Neural cell (in vitro differentiated cells): ENCODE data around the gene PDCD1LG2. TPM values are rescaled to one million over a fixed set of nuclear protein-coding genes. Genes with fewer than 3 reads are reported as not detected.

Experiments used
- H2AFZ ChIP-seq: fragments of 200-600, 300-800 bp; sonication (generic), shearing (Covaris generic); 2 replicates; pipeline ENCODE4 v1.6.0; 2014; ENCODE audit warnings: low read depth, mild to moderate bottlenecking, antibody characterized with exemption, low read length, moderate library complexity
- H3F3A ChIP-seq: fragments of 200-600 bp; shearing (Covaris generic); 2 replicates; pipeline ENCODE4 v1.6.1; 2016; ENCODE audit warnings: mild to moderate bottlenecking, moderate library complexity, mixed read lengths, antibody characterized with exemption, low read length; ENCODE audit not compliant: insufficient read depth, poor library complexity, severe bottlenecking
- H3K27ac ChIP-seq: fragments of 200-600, 300-800 bp; sonication (generic), shearing (Covaris generic); 2 replicates; pipeline ENCODE4 v1.5.1; 2014; ENCODE audit warnings: mild to moderate bottlenecking, low read length, moderate library complexity
- H3K27me3 ChIP-seq: fragments of 300-800, 200-600 bp; sonication (generic), shearing (Covaris generic); 2 replicates; pipeline ENCODE4 v1.6.0; 2014; ENCODE audit warnings: mild to moderate bottlenecking, low read depth, low read length, moderate library complexity; ENCODE audit not compliant: insufficient read depth
- H3K36me3 ChIP-seq: fragments of 300-800, 200-600 bp; sonication (generic), shearing (Covaris generic); 2 replicates; pipeline ENCODE4 v1.5.1; 2014; ENCODE audit warnings: mild to moderate bottlenecking, antibody characterized with exemption, low read length, moderate library complexity; ENCODE audit not compliant: insufficient read depth
- H3K4me2 ChIP-seq: fragments of 300-800, 200-600 bp; sonication (generic), shearing (Covaris generic); 2 replicates; pipeline ENCODE4 v1.6.0; 2014; ENCODE audit warnings: mild to moderate bottlenecking, low read length
- H3K4me3 ChIP-seq: fragments of 300-800, 200-600 bp; sonication (generic), shearing (Covaris generic); 2 replicates; pipeline ENCODE4 v1.5.1; 2014; ENCODE audit warnings: mild to moderate bottlenecking, low read length, moderate library complexity
- H3K79me2 ChIP-seq: fragments of 200-600 bp; shearing (Covaris generic); replicated peaks from 2 replicates; pipeline ENCODE4 v1.6.0; 2014; ENCODE audit warnings: mild to moderate bottlenecking, low read length, moderate library complexity; ENCODE audit not compliant: insufficient read depth
- H3K9ac ChIP-seq: fragments of 300-800, 200-600 bp; sonication (generic), shearing (Covaris generic); 2 replicates; pipeline ENCODE4 v1.6.1; 2016; ENCODE audit warnings: mild to moderate bottlenecking, low read length, mixed read lengths
- H3K9me2 ChIP-seq: fragments of 200-600 bp; shearing (Covaris generic); 2 replicates; pipeline ENCODE4 v1.6.1; 2016; ENCODE audit warnings: mild to moderate bottlenecking, low read length, mixed read lengths; ENCODE audit not compliant: insufficient read depth
- H3K9me3 ChIP-seq: fragments of 200-600, 300-800 bp; sonication (generic), shearing (Covaris generic); 2 replicates; pipeline ENCODE4 v1.6.1; 2016; ENCODE audit warnings: mild to moderate bottlenecking, mixed run types, low read length, moderate library complexity, mixed read lengths
- H4K20me1 ChIP-seq: fragments of 200-600 bp; shearing (Covaris generic); 2 replicates; pipeline ENCODE4 v1.6.1; 2016; ENCODE audit warnings: mild to moderate bottlenecking, mixed run types; ENCODE audit not compliant: insufficient read depth
- CTCF ChIP-seq: fragments of 450-650 bp; IDR thresholded peaks from 2 replicates; pipeline ENCODE4 v1.5.1; 2014; ENCODE audit warnings: antibody characterized with exemption, mild to moderate bottlenecking, moderate library complexity; ENCODE audit not compliant: poor library complexity, severe bottlenecking
- EP300 ChIP-seq: fragments of 450-650 bp; conservative IDR thresholded peaks from 2 replicates; pipeline ENCODE4 v1.6.1; 2014; ENCODE audit warnings: antibody characterized with exemption, mild to moderate bottlenecking, moderate library complexity; ENCODE audit not compliant: poor library complexity, severe bottlenecking
- EZH2 ChIP-seq: fragments of 200-600, 300-800 bp; shearing (Covaris generic), sonication (generic); IDR thresholded peaks from 2 replicates; pipeline ENCODE4 v1.6.1; 2014; ENCODE audit warnings: antibody characterized with exemption, low read length, borderline replicate concordance, mild to moderate bottlenecking; ENCODE audit not compliant: insufficient read depth, poor library complexity, severe bottlenecking
- MXI1 ChIP-seq: fragments of 450-650 bp; conservative IDR thresholded peaks from 2 replicates; pipeline ENCODE4 v1.6.1; 2014; ENCODE audit warnings: antibody characterized with exemption, mild to moderate bottlenecking; ENCODE audit not compliant: poor library complexity, severe bottlenecking
- POLR2AphosphoS5 ChIP-seq: IDR thresholded peaks from 2 replicates; pipeline ENCODE4 v1.6.1; 2012
- RAD21 ChIP-seq: fragments of 450-650 bp; conservative IDR thresholded peaks from 2 replicates; pipeline ENCODE4 v1.6.1; 2014; ENCODE audit warnings: antibody characterized with exemption, mild to moderate bottlenecking, moderate library complexity
- REST ChIP-seq: IDR thresholded peaks from 2 replicates; pipeline ENCODE4 v1.6.1; 2012; ENCODE audit warnings: borderline replicate concordance
- SMC3 ChIP-seq: fragments of 450-650 bp; conservative IDR thresholded peaks from 2 replicates; pipeline ENCODE4 v1.6.1; 2014; ENCODE audit warnings: antibody characterized with exemption, mild to moderate bottlenecking, moderate library complexity; ENCODE audit not compliant: poor library complexity
- TAF1 ChIP-seq: IDR thresholded peaks from 2 replicates; pipeline ENCODE4 v1.6.1; 2012; ENCODE audit warnings: low read depth
- polyA plus RNA-seq: library from polyadenylated mRNA; depleted of rRNA; stranded (reverse); fragments of >200 nt; gene quantifications from 2 replicates; pipeline ENCODE4 v1.2.3, GENCODE V29; 2014

Gene PDCD1LG2
- polyA plus RNA-seq, 1 donor from 2014 or later, result not detected

GRCh38 chr9:5566054-5566618 lies 55.8 kb downstream of the PDCD1LG2 start:
- H3K27ac ChIP-seq, result no peak overlapping the region
- no peaks in the 10 kb centered on the region for H3K36me3 ChIP-seq
- no peak overlapping the region for H3K9ac ChIP-seq
- TF ChIP-seq CTCF, result no peak
- no peak for TF ChIP-seq EZH2
- no peak for TF ChIP-seq MXI1
- no peak for TF ChIP-seq TAF1
- no peak for TF ChIP-seq EP300
- no peak for TF ChIP-seq RAD21
- TF ChIP-seq SMC3, result no peak
- TF ChIP-seq REST, result no peak
- no peak for TF ChIP-seq POLR2AphosphoS5
- no peaks in the 10 kb centered on the region for H3K79me2 ChIP-seq
- no peaks in the 10 kb centered on the region for H3F3A ChIP-seq
- H4K20me1 ChIP-seq, result no peaks in the 10 kb centered on the region
- H3K27me3 ChIP-seq, result no peaks in the 10 kb centered on the region
- H3K4me2 ChIP-seq, result no peak overlapping the region
- H3K4me3 ChIP-seq, result no peak overlapping the region
- H3K9me2 ChIP-seq, result no peaks in the 10 kb centered on the region
- H2AFZ ChIP-seq, result no peak overlapping the region
- H3K9me3 ChIP-seq, result no peaks in the 10 kb centered on the region

GRCh38 chr9:5568868-5569267 lies 58.5 kb downstream of the PDCD1LG2 start:
- Histone ChIP-seq H3K4me2 (no peak overlapping the region), H3K4me3 (no peak overlapping the region), H3K9me3 (no peaks in the 10 kb centered on the region), H4K20me1 (no peaks in the 10 kb centered on the region), H3K27ac (no peak overlapping the region), H3K27me3 (no peaks in the 10 kb centered on the region), H3K9me2 (no peaks in the 10 kb centered on the region), H3K36me3 (no peaks in the 10 kb centered on the region), H3F3A (no peaks in the 10 kb centered on the region), H3K9ac (no peak overlapping the region), H3K79me2 (no peaks in the 10 kb centered on the region), H2AFZ (no peak overlapping the region)
- TF ChIP-seq RAD21 (no peak), REST (no peak), POLR2AphosphoS5 (no peak), TAF1 (no peak), EZH2 (no peak), EP300 (no peak), CTCF (no peak), SMC3 (no peak), MXI1 (no peak)
